OCI-LY7 (cell line): ENCODE results near the gene CASP9. TPM values are rescaled to one million over a fixed set of nuclear protein-coding genes. Genes with fewer than 3 reads are reported as not detected.

ENCODE experiments used
- BruUV-seq: library from RNA; stranded (reverse); fragments of 400-500 nt; replicated peaks from 2 replicates; lab custom pipeline; 2021; lab: Mats Ljungman, UMichigan
- CTCF ChIA-PET: fragments of 300-600 bp; sonication (Branson Sonifier 250); formaldehyde crosslinking; loops from one replicate; lab custom pipeline; 2022; ENCODE audit warnings: antibody characterized with exemption; ENCODE audit not compliant: unreplicated experiment; lab: Charles Lee
- POLR2A ChIA-PET: fragments of 300-600 bp; sonication (Branson Sonifier 250); formaldehyde crosslinking; loops from one replicate; lab custom pipeline; 2022; ENCODE audit warnings: antibody characterized with exemption; lab: Charles Lee
- DNase-seq: peaks from one replicate; pipeline ENCODE4 v3.0.0-alpha.2; 2015; ENCODE audit warnings: low spot score
- H2AFZ ChIP-seq: fragments of 200-600 bp; sonication (generic), shearing (Covaris generic); 2 replicates; pipeline ENCODE4 v1.6.1; 2014; ENCODE audit warnings: mild to moderate bottlenecking, antibody characterized with exemption, low read length, moderate library complexity
- H3K27ac ChIP-seq: fragments of 200-600 bp; sonication (generic); 2 replicates; pipeline ENCODE4 v1.5.1; 2014; ENCODE audit warnings: mixed run types, low read depth, mild to moderate bottlenecking, moderate library complexity, low read length, inconsistent platforms; ENCODE audit not compliant: poor library complexity, severe bottlenecking
- H3K36me3 ChIP-seq: fragments of 200-600 bp; sonication (generic); 2 replicates; pipeline ENCODE4 v1.6.1; 2014; ENCODE audit warnings: mild to moderate bottlenecking, antibody characterized with exemption, low read length, moderate library complexity, mixed read lengths; ENCODE audit not compliant: insufficient read depth
- H3K4me1 ChIP-seq: fragments of 200-600 bp; sonication (generic); 2 replicates; pipeline ENCODE4 v1.5.1; 2014; ENCODE audit warnings: mild to moderate bottlenecking, low read length; ENCODE audit not compliant: insufficient read depth, poor library complexity, severe bottlenecking
- H3K4me2 ChIP-seq: fragments of 200-600 bp; sonication (generic); 2 replicates; pipeline ENCODE4 v1.6.1; 2014; ENCODE audit warnings: mild to moderate bottlenecking, low read length
- H3K4me3 ChIP-seq: fragments of 200-600 bp; sonication (generic); 2 replicates; pipeline ENCODE4 v1.5.1; 2014; ENCODE audit warnings: mild to moderate bottlenecking, low read depth, low read length; ENCODE audit not compliant: poor library complexity, severe bottlenecking
- H3K79me2 ChIP-seq: fragments of 200-600 bp; sonication (generic); 2 replicates; pipeline ENCODE4 v1.6.1; 2016; ENCODE audit warnings: low read depth, mild to moderate bottlenecking, low read length, moderate library complexity, mixed read lengths; ENCODE audit not compliant: insufficient read depth
- H3K9me2 ChIP-seq: fragments of 200-600 bp; sonication (generic); 2 replicates; pipeline ENCODE4 v1.6.1; 2016; ENCODE audit warnings: mild to moderate bottlenecking, low read length, mixed read lengths; ENCODE audit not compliant: insufficient read depth
- H3K9me3 ChIP-seq: fragments of 200-600 bp; sonication (generic); 2 replicates; pipeline ENCODE4 v1.6.1; 2014; ENCODE audit warnings: mild to moderate bottlenecking, mixed run types, low read length, mixed read lengths
- H4K20me1 ChIP-seq: fragments of 200-600 bp; sonication (generic); 2 replicates; pipeline ENCODE4 v1.6.1; 2014; ENCODE audit warnings: mild to moderate bottlenecking, antibody characterized with exemption, low read length, moderate library complexity, mixed read lengths; ENCODE audit not compliant: insufficient read depth
- EZH2phosphoT487 ChIP-seq: fragments of 200-600 bp; sonication (generic); IDR thresholded peaks from 2 replicates; pipeline ENCODE4 v1.6.1; 2018; ENCODE audit warnings: low read depth, borderline replicate concordance, mild to moderate bottlenecking, mixed run types, antibody characterized with exemption, low read length, moderate library complexity, mixed read lengths
- intact Hi-C: fragments of 100-400 bp; cut with micrococcal nuclease; formaldehyde crosslinking; loops from one replicate; pipeline ENCODE4 v1.10.0; 2022; ENCODE audit not compliant: unreplicated experiment
- total RNA-seq, 2 experiments: library from RNA; depleted of rRNA in 1 of 2; stranded (reverse); fragments of >200 nt in 1 of 2; shearing (Covaris generic) in 1 of 2; gene quantifications; 2 replicates each; pipeline ENCODE4 v1.2.3, GENCODE V29; 2014 to 2022
- TF ChIP-seq, protein P1 (sequence below): fragments of 200-600 bp; sonication (generic); conservative IDR thresholded peaks from 2 replicates; pipeline ENCODE4 v1.5.1; 2014; ENCODE audit warnings: mild to moderate bottlenecking, antibody characterized with exemption, low read length, moderate library complexity, mixed read lengths

CASP9 gene
- total RNA-seq, 2 experiments from 2014 or later: 14.5 to 17.6 TPM

DNA sequence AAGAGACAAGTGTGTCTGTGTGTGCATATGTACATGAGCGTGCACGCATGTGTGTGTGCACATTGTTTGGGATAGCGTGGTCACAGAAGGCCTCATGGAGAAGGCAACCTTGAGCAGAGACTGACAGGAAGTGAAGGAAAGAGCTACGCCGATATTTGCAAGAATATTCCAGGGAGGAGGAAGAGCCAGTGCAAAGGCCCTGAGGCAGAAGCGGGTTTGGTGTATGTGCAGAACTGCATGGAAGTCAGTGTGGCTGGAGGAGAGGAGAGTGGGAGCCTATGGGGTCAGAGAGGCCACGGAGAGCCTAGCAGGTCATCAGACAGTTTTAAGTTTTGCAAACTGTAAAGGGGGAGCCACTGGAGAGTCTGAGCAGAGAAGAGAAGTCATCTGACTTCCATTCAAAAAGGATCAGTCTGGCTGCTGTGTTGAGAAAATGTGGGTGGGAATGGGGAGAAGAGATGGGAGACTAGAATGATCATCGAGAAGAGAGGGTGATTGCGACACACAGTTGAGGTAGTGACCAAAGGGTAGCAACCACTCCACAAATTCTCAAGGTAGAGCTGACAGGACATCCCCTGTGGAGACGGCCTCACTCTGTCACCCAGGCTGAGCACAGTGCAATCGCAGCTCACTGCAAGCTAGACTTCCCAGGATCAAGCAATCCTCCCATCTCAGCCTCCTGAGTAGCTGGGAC, 44.2 kb downstream of the CASP9 start:
- H3K79me2 ChIP-seq: no peaks in the 10 kb centered on the region
- H3K4me3 ChIP-seq: no peak overlapping the region
- ChIA-PET POLR2A (no interaction called here), CTCF (interaction anchor here (0.6 kb wide), 1 partner anchor 528 kb away, joined by 5 read pairs; no protein-coding TSS in a partner anchor)
- no peaks in the 10 kb centered on the region for H4K20me1 ChIP-seq
- H3K27ac ChIP-seq: no peak overlapping the region
- no peaks in the 10 kb centered on the region for H3K36me3 ChIP-seq
- no peaks in the 10 kb centered on the region for H3K9me2 ChIP-seq
- no peak overlapping the region for H3K4me2 ChIP-seq
- H3K4me1 ChIP-seq: no peaks in the 10 kb centered on the region
- TF ChIP-seq, protein P1, sequence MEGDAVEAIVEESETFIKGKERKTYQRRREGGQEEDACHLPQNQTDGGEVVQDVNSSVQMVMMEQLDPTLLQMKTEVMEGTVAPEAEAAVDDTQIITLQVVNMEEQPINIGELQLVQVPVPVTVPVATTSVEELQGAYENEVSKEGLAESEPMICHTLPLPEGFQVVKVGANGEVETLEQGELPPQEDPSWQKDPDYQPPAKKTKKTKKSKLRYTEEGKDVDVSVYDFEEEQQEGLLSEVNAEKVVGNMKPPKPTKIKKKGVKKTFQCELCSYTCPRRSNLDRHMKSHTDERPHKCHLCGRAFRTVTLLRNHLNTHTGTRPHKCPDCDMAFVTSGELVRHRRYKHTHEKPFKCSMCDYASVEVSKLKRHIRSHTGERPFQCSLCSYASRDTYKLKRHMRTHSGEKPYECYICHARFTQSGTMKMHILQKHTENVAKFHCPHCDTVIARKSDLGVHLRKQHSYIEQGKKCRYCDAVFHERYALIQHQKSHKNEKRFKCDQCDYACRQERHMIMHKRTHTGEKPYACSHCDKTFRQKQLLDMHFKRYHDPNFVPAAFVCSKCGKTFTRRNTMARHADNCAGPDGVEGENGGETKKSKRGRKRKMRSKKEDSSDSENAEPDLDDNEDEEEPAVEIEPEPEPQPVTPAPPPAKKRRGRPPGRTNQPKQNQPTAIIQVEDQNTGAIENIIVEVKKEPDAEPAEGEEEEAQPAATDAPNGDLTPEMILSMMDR: no peak
- no peak for TF ChIP-seq EZH2phosphoT487
- no TSS peak for BruUV-seq
- DNase-seq: no peak
- intact Hi-C loops: no loop called here
- no peak overlapping the region for H2AFZ ChIP-seq
- H3K9me3 ChIP-seq: no peaks in the 10 kb centered on the region

DNA sequence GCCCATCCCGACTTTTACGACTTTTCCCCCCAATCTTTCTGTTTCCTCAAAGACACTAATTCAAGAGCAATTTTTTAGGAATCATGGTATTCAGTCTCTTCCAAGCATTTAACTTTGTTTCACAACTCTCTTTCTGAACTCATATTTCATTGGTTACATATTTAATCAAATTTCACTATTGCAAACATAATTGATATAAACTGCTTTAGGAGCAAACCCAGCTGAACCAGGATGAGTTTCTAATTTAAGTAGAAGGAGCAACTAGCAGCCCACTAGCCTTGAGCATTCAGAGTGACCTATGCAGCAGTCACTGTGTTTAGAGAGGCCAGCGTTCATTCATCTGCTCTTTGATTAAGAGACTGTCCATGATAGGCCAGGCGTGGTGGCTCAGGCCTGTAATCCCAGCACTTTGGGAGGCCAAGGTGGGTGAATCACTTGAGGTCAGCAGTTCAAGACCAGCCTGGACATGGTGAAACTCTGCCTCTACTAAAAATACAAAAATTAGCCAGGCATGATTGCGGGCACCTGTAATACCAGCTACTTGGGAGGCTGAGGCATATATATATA, 46.3 kb downstream of the CASP9 start:
- TF ChIP-seq EZH2phosphoT487: no peak
- TF ChIP-seq, protein P1: no peak
- CTCF ChIA-PET: no interaction called here

DNA sequence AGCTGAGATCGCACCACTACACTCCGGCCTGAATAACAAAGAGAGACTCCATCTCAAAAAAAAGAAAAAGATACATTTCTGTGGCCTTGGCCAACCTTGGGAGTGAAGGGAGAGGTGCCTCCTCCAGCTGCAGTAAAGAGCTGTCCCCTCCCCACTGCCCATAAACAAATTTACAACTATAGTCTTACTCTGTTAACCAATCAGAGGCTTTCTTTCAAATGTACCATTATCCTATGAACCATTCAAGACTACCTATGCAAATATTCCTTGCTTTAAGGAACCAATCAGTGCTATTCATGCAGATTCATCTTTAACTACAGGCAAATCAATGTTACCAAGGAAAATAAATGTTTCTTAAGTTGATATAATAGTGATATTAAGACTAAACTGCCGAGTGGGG, 47.1 kb downstream of the CASP9 start:
- Histone ChIP-seq H3K4me3 (no peak overlapping the region), H3K36me3 (no peaks in the 10 kb centered on the region), H3K4me2 (no peak overlapping the region), H2AFZ (no peak overlapping the region), H3K9me3 (no peaks in the 10 kb centered on the region), H4K20me1 (no peaks in the 10 kb centered on the region), H3K79me2 (no peaks in the 10 kb centered on the region), H3K9me2 (no peaks in the 10 kb centered on the region), H3K4me1 (no peaks in the 10 kb centered on the region), H3K27ac (no peak overlapping the region)
- CTCF ChIA-PET: no interaction called here
- intact Hi-C loops: no loop called here
- no peak for DNase-seq
- TF ChIP-seq, protein P1: no peak
- TF ChIP-seq EZH2phosphoT487: no peak
- POLR2A ChIA-PET: no interaction called here
- BruUV-seq: no TSS peak

More for the DNA sequence above, 46.3 kb downstream of the CASP9 start:
- no peaks in the 10 kb centered on the region for H3K9me2 ChIP-seq
- no TSS peak for BruUV-seq
- POLR2A ChIA-PET: no interaction called here
- H3K4me2 ChIP-seq: no peak overlapping the region
- H3K4me3 ChIP-seq: no peak overlapping the region
- H2AFZ ChIP-seq: no peak overlapping the region
- H3K79me2 ChIP-seq: no peaks in the 10 kb centered on the region
- no peak for DNase-seq
- H3K36me3 ChIP-seq: no peaks in the 10 kb centered on the region
- no peak overlapping the region for H3K27ac ChIP-seq
- intact Hi-C loops: no loop called here
- no peaks in the 10 kb centered on the region for H3K4me1 ChIP-seq
- no peaks in the 10 kb centered on the region for H3K9me3 ChIP-seq
- H4K20me1 ChIP-seq: no peaks in the 10 kb centered on the region
